ENCODE results near the gene CASP8AP2.

CASP8AP2 gene

GRCh38 chr6:89858041-89858440, 28.4 kb downstream of the CASP8AP2 start:
- TF ChIP-seq, protein P1, sequence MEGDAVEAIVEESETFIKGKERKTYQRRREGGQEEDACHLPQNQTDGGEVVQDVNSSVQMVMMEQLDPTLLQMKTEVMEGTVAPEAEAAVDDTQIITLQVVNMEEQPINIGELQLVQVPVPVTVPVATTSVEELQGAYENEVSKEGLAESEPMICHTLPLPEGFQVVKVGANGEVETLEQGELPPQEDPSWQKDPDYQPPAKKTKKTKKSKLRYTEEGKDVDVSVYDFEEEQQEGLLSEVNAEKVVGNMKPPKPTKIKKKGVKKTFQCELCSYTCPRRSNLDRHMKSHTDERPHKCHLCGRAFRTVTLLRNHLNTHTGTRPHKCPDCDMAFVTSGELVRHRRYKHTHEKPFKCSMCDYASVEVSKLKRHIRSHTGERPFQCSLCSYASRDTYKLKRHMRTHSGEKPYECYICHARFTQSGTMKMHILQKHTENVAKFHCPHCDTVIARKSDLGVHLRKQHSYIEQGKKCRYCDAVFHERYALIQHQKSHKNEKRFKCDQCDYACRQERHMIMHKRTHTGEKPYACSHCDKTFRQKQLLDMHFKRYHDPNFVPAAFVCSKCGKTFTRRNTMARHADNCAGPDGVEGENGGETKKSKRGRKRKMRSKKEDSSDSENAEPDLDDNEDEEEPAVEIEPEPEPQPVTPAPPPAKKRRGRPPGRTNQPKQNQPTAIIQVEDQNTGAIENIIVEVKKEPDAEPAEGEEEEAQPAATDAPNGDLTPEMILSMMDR (IDR thresholded peaks at IDR 0.05; ENCODE audit: borderline replicate concordance, control extremely low read depth, extremely low read depth, insufficient read depth, missing control alignments) = no peak
- DNase-seq (ENCODE audit: low spot score) = no peak
- in situ Hi-C loops (cut with MboI; ENCODE audit: low sequenced_read_pairs, unreplicated experiment) = no loop called here

GRCh38 chr6:89859744-89860143, 30.1 kb downstream of the CASP8AP2 start:
- peak; percentile 44 for DNase-seq (ENCODE audit: low spot score)
- in situ Hi-C loops (cut with MboI; ENCODE audit: low sequenced_read_pairs, unreplicated experiment) = no loop called here
- TF ChIP-seq, protein P1 (IDR thresholded peaks at IDR 0.05; ENCODE audit: borderline replicate concordance, control extremely low read depth, extremely low read depth, insufficient read depth, missing control alignments) = no peak

DNA sequence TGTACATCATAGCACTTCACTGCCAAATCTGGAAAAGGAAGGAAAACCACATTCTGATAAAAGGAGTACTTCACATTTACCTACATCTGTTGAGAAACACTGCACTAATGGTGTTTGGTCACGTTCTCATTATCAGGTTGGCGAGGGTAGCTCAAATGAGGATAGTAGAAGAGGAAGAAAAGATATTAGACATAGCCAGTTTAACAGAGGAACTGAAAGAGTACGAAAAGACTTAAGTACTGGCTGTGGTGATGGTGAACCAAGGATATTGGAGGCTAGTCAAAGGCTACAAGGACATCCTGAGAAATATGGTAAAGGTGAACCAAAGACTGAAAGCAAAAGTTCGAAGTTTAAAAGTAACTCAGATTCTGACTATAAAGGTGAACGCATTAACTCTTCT, 32.6 kb downstream of the CASP8AP2 start:
- peak; percentile 43 for DNase-seq (ENCODE audit: low spot score)
- TF ChIP-seq, protein P1 (IDR thresholded peaks at IDR 0.05; ENCODE audit: borderline replicate concordance, control extremely low read depth, extremely low read depth, insufficient read depth, missing control alignments) = no peak
- in situ Hi-C loops (cut with MboI; ENCODE audit: low sequenced_read_pairs, unreplicated experiment) = no loop called here

DNA sequence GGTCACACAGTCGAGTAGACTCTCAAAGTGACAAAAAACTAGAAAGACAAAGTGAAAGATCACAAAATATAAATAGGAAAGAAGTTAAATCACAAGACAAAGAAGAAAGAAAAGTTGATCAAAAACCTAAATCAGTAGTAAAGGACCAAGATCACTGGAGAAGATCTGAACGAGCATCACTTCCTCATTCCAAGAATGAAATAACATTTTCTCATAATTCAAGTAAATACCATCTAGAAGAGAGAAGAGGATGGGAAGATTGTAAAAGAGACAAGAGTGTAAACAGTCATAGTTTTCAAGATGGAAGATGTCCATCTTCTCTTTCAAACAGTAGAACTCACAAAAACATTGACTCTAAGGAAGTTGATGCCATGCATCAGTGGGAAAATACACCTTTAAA, 33.0 kb downstream of the CASP8AP2 start:
- TF ChIP-seq, protein P1 (IDR thresholded peaks at IDR 0.05; ENCODE audit: borderline replicate concordance, control extremely low read depth, extremely low read depth, insufficient read depth, missing control alignments) = no peak
- no peak for DNase-seq (ENCODE audit: low spot score)
- in situ Hi-C loops (cut with MboI; ENCODE audit: low sequenced_read_pairs, unreplicated experiment) = no loop called here

GRCh38 chr6:89866024-89866678, 36.5 kb downstream of the CASP8AP2 start:
- no peak for DNase-seq (ENCODE audit: low spot score)
- TF ChIP-seq, protein P1 (IDR thresholded peaks at IDR 0.05; ENCODE audit: borderline replicate concordance, control extremely low read depth, extremely low read depth, insufficient read depth, missing control alignments) = no peak
- in situ Hi-C loops (cut with MboI; ENCODE audit: low sequenced_read_pairs, unreplicated experiment) = no loop called here

- no peak for DNase-seq (ENCODE audit: low spot score)
- TF ChIP-seq, protein P1 (IDR thresholded peaks at IDR 0.05; ENCODE audit: borderline replicate concordance, control extremely low read depth, extremely low read depth, insufficient read depth, missing control alignments) = no peak
- in situ Hi-C loops (cut with MboI; ENCODE audit: low sequenced_read_pairs, unreplicated experiment) = no loop called here
These were observed 44.0 kb downstream of the CASP8AP2 start for GRCh38 chr6:89873721-89874120.

Measured in GM13976 (cell line).